Hepatocyte (in vitro differentiated cells): Measurements from ENCODE around the gene ADAMTS14. TPM values are rescaled to one million over a fixed set of nuclear protein-coding genes. Genes with fewer than 3 reads are reported as not detected.

Source experiments
- DNase-seq: peaks from one replicate; pipeline ENCODE4 v3.0.0-alpha.2; 2016; ENCODE audit warnings: low spot score
- H2AFZ ChIP-seq: fragments of 200-600 bp; sonication (generic); 2 replicates; pipeline ENCODE4 v1.6.0; 2016; ENCODE audit warnings: antibody characterized with exemption, mild to moderate bottlenecking
- H3K27ac ChIP-seq: fragments of 200-600 bp; sonication (generic); 2 replicates; pipeline ENCODE4 v1.5.1; 2016; ENCODE audit warnings: mild to moderate bottlenecking
- H3K27me3 ChIP-seq: fragments of 200-600 bp; sonication (generic); 2 replicates; pipeline ENCODE4 v1.6.1; 2016
- H3K36me3 ChIP-seq: fragments of 200-600 bp; sonication (generic); replicated peaks from 2 replicates; pipeline ENCODE4 v1.5.1; 2016; ENCODE audit warnings: low read depth; ENCODE audit not compliant: insufficient read depth
- H3K4me1 ChIP-seq: fragments of 200-600 bp; sonication (generic); 2 replicates; pipeline ENCODE4 v1.5.1; 2016; ENCODE audit warnings: mild to moderate bottlenecking, moderate library complexity; ENCODE audit not compliant: insufficient read depth
- H3K4me2 ChIP-seq: fragments of 200-600 bp; sonication (generic); 2 replicates; pipeline ENCODE4 v1.6.0; 2016
- H3K4me3 ChIP-seq: fragments of 200-600 bp; sonication (generic); 2 replicates; pipeline ENCODE4 v1.5.1; 2016; ENCODE audit warnings: mild to moderate bottlenecking
- H3K79me2 ChIP-seq: fragments of 200-600 bp; sonication (generic); 2 replicates; pipeline ENCODE4 v1.6.0; 2017; ENCODE audit warnings: mild to moderate bottlenecking
- H3K9me2 ChIP-seq: fragments of 200-600 bp; sonication (generic); replicated peaks from 2 replicates; pipeline ENCODE4 v1.6.0; 2017; ENCODE audit warnings: mild to moderate bottlenecking; ENCODE audit not compliant: insufficient read depth
- H3K9me3 ChIP-seq: fragments of 200-600 bp; sonication (generic); 2 replicates; pipeline ENCODE4 v1.5.1; 2016; ENCODE audit warnings: low read depth, mild to moderate bottlenecking
- H4K20me1 ChIP-seq: fragments of 200-600 bp; sonication (generic); 2 replicates; pipeline ENCODE4 v1.6.0; 2016; ENCODE audit warnings: mild to moderate bottlenecking; ENCODE audit not compliant: insufficient read depth, poor library complexity, severe bottlenecking
- CTCF ChIP-seq: fragments of 200-600 bp; sonication (generic); IDR thresholded peaks from 2 replicates; pipeline ENCODE4 v1.5.1; 2016; ENCODE audit warnings: antibody characterized with exemption, mild to moderate bottlenecking; ENCODE audit not compliant: poor library complexity
- EZH2 ChIP-seq: fragments of 200-600 bp; sonication (generic); IDR thresholded peaks from 2 replicates; pipeline ENCODE4 v1.6.1; 2016; ENCODE audit warnings: antibody characterized with exemption, mild to moderate bottlenecking, borderline replicate concordance
- EZH2phosphoT487 ChIP-seq: fragments of 200-600 bp; sonication (generic); IDR thresholded peaks from one replicate; pipeline ENCODE4 v1.6.1; 2018; ENCODE audit warnings: antibody characterized with exemption, mild to moderate bottlenecking, low read depth, moderate library complexity; ENCODE audit not compliant: unreplicated experiment, severe bottlenecking
- WGBS: methylation state at CpG from one replicate; pipeline ENCODE4 v1.1.6; 2016; ENCODE audit warnings: low lambda C conversion rate; ENCODE audit errors: missing lambda C conversion rate; 5-methylcytosine and 5-hydroxymethylcytosine counted together
- polyA plus RNA-seq: library from polyadenylated mRNA; unstranded; fragments of >200 nt; fragmentation: Nextera tagmentation; extraction: Ambion mirVana; gene quantifications from 2 replicates; pipeline ENCODE4 v1.2.1, GENCODE V29; 2016
- total RNA-seq: library from RNA; depleted of rRNA; stranded (reverse); fragments of >200 nt; gene quantifications from 2 replicates; pipeline ENCODE4 v1.2.3, GENCODE V29; 2014

ADAMTS14 gene
- total and polyA plus RNA-seq, 2 experiments from 2014 or later = 0.87 to 2.1 TPM

- no peak overlapping the region for H2AFZ ChIP-seq
- H3K4me3 ChIP-seq = no peak overlapping the region
- 80% methylated on average over 14 of the region's 14 CpGs for WGBS
- peaks cover 4% of the 10 kb centered on the region for H3K4me1 ChIP-seq
- no peaks in the 10 kb centered on the region for H3K9me2 ChIP-seq
- H3K27ac ChIP-seq = no peak overlapping the region
- H3K36me3 ChIP-seq = no peaks in the 10 kb centered on the region
- no peaks in the 10 kb centered on the region for H3K9me3 ChIP-seq
- no peaks in the 10 kb centered on the region for H3K27me3 ChIP-seq
- no peak overlapping the region for H3K4me2 ChIP-seq
- no peak for DNase-seq
- TF ChIP-seq CTCF = no peak
- TF ChIP-seq EZH2phosphoT487 = no peak
- no peak for TF ChIP-seq EZH2
- H4K20me1 ChIP-seq = no peaks in the 10 kb centered on the region
- H3K79me2 ChIP-seq = no peaks in the 10 kb centered on the region
Observed at GRCh38 chr10:70774810-70775678, 102.7 kb downstream of the ADAMTS14 start.

GRCh38 chr10:70775679-70776454 lies 103.6 kb downstream of the ADAMTS14 start:
- TF ChIP-seq CTCF (no peak), EZH2 (no peak), EZH2phosphoT487 (no peak)
- Histone ChIP-seq H3K27ac (no peak overlapping the region), H2AFZ (no peak overlapping the region), H3K9me2 (no peaks in the 10 kb centered on the region), H3K27me3 (no peaks in the 10 kb centered on the region), H3K4me1 (peaks cover 4% of the 10 kb centered on the region), H3K9me3 (no peaks in the 10 kb centered on the region), H3K4me3 (no peak overlapping the region), H4K20me1 (no peaks in the 10 kb centered on the region), H3K79me2 (no peaks in the 10 kb centered on the region), H3K4me2 (no peak overlapping the region), H3K36me3 (no peaks in the 10 kb centered on the region)
- WGBS = 93% methylated on average over 11 of the region's 13 CpGs
- no peak for DNase-seq

- H3K4me3 ChIP-seq = no peak overlapping the region
- WGBS = 96% methylated on average over 11 of the region's 11 CpGs
- DNase-seq = no peak
- H3K9me2 ChIP-seq = no peaks in the 10 kb centered on the region
- no peaks in the 10 kb centered on the region for H3K9me3 ChIP-seq
- no peak overlapping the region for H3K4me2 ChIP-seq
- H3K27me3 ChIP-seq = no peaks in the 10 kb centered on the region
- TF ChIP-seq EZH2phosphoT487 = no peak
- H3K27ac ChIP-seq = no peak overlapping the region
- no peaks in the 10 kb centered on the region for H3K79me2 ChIP-seq
- H3K36me3 ChIP-seq = no peaks in the 10 kb centered on the region
- no peaks in the 10 kb centered on the region for H4K20me1 ChIP-seq
- H2AFZ ChIP-seq = no peak overlapping the region
- peaks cover 4% of the 10 kb centered on the region for H3K4me1 ChIP-seq
Observed at GRCh38 chr10:70776455-70777005, 104.2 kb downstream of the ADAMTS14 start.
